Measurements from ENCODE around the gene PKMYT1.
A peak's percentile ranks its signal among the peaks of the same experiment; 100 is the strongest.

The PKMYT1 gene

GRCh38 chr16:2980227-2981176 is at the start of gene PKMYT1:
PKMYT1 (minus strand) TSS chr16:2980446; CDS start chr16:2979657, 789 bp downstream.
- DNase-seq: peak; percentile 98
- peak; percentile 85 for ATAC-seq

DNA sequence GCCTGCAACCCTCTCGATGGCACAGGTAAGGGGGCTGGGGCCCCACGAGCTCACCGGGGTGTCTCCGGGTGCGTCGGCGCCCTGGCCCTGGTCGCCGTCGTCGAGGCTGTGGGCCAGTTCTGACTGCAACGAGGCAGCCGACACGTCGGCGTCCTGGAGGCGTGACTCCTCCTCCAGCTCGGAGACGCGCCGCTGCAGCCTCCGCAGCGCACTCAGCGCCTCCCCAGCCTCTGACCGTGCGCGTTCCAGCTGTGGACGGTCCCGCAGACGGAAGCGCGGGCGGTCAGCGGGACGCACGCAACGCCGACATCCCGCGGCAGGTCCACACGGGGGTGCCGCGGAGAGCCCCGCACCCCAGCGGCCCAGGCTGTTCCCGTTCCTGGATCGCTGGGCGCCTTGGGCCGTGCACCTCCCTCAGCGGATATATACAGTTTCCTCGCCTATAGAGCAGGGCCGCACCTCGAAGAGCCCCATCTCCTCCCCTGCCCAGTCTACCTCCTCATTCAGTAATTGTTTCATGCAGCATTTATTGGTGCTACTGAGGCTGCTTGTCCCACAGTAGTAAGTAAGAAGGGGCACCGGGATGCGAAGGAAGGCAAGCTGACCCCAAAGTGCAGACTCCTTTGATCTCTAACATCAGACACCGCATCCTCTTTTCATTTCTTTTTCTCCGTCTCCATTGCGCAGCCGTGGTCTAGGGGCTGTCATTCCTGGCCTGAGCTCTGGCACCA is 49.4 kb upstream of the PKMYT1 start:
- no peak for ATAC-seq
- DNase-seq: peak; percentile 68

- DNase-seq (no peak), ATAC-seq (no peak)
These were observed 48.6 kb upstream of the PKMYT1 start for GRCh38 chr16:3028716-3029319.

DNA sequence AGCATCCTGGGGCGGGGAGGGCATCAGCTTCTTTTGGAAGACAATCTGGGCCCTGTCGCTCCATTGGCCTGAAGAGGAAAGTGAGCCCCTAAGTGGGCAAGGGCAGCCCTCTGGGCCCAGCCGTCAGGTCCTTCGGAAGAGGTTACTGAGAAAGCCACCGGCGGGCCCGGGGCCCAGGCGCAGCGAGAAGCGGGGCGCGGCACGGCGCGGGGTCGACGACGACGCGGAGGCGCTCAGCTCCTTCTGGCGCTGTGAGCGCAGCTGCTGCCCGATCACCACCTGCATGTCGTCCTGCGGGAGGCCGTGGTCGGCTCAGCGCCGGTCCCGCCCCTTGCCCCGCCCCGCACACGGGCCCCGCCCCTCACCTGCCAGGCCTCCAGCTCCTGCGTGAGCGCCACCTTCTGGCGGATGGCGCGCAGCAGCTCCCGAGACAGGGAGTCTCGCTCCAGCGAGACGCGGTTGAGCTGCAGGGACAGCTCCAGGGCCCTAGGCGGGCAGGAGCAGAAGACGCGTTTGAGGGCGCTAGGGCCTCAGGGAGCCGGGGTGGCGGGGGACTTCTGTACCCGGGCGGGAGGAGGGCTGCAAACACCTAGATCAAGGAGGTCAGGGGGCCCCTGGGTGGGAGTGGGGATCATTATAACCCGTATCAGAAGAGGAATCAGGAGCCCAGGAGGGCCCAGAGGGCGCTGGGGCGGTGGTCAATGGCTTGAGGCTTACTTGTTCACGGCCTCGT is 47.9 kb upstream of the PKMYT1 start:
- DNase-seq (peak; percentile 95), ATAC-seq (peak; percentile 41)

- no peak for DNase-seq
- ATAC-seq: no peak
These were observed 47.2 kb upstream of the PKMYT1 start for GRCh38 chr16:3027489-3027795.

DNA sequence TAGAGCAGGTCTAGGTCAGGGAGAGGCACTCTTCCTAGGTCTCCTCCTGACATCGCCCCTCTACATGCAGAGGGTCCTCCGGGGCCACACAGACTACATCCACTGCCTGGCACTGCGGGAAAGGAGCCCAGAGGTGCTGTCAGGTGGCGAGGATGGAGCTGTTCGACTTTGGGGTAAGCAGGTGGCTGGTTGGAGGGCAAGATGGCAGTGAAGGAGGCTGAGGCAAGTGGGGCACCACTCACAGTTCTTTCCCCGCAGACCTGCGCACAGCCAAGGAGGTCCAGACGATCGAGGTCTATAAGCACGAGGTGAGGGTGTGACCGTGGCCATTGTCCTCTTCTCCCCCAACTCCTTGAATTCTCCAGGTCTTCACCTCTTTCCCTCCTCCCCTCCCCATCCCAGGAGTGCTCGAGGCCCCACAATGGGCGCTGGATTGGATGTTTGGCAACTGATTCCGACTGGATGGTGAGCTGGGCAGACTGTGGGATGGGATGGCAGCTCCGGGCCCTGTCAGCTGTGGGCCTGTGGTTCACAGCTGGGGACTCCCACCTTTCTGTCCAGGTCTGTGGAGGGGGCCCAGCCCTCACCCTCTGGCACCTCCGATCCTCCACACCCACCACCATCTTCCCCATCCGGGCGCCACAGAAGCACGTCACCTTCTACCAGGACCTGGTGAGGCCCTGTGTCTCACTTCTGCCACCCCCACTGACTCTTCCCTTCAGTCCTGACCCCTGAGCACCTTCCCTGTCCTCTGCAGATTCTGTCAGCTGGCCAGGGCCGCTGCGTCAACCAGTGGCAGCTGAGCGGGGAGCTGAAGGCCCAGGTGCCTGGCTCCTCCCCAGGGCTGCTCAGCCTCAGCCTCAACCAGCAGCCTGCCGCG is 46.6 kb upstream of the PKMYT1 start:
- no peak for DNase-seq
- ATAC-seq: no peak

DNA sequence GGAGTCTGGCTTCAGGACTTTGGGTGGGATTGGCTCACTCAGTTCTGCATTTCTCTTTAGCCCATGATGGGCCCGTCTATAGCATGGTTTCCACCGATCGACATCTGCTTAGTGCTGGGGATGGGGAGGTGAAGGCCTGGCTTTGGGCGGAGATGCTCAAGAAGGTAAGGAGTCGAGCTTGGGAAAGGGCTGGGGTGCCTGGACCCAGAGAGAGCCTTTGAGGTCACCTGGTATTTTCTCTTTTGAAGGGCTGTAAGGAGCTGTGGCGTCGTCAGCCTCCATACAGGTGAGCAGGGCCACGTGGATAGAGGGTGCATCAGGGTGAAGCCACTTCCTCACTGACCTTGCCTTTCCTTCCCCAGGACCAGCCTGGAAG is 45.7 kb upstream of the PKMYT1 start:
- DNase-seq: no peak

GRCh38 chr16:3025032-3026002 is 45.1 kb upstream of the PKMYT1 start:
- no peak for ATAC-seq
- no peak for DNase-seq

More for the DNA sequence above, 45.7 kb upstream of the PKMYT1 start:
- no peak for ATAC-seq

GRCh38 chr16:3023669-3024478 is 43.6 kb upstream of the PKMYT1 start, which contains the start of the genes HCFC1R1 and THOC6:
HCFC1R1 (minus strand) TSS chr16:3023942; CDS start chr16:3023941, 1 bp downstream.
THOC6 (plus strand) TSS chr16:3024035; CDS start chr16:3024327, 292 bp downstream.
- DNase-seq (peak; percentile 95), ATAC-seq (peak; percentile 83)

- DNase-seq: peak; percentile 45
- no peak for ATAC-seq
These were observed 43.1 kb upstream of the PKMYT1 start for GRCh38 chr16:3023415-3023668.

GRCh38 chr16:3022684-3023414 is 42.6 kb upstream of the PKMYT1 start:
- DNase-seq: peak; percentile 23
- no peak for ATAC-seq

DNA sequence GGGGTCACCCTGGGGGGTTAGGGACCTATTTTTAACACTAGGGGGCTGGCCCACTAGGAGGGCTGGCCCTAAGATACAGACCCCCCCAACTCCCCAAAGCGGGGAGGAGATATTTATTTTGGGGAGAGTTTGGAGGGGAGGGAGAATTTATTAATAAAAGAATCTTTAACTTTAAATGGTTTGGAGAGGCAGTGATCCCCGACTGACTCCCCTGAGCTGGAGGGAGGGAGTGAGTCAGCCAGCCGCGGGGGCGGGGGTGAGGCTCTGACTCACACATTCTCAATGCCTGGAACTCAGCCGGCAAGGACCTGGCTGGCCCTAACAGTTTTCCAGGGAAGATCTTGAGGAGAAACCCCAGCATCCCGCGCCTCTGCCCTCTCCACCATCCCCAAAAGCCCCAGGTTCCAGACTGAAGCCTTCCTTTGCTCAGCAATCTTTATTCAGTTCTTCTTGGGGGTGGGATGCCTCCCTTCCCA is 42.0 kb upstream of the PKMYT1 start:
- peak; percentile 34 for ATAC-seq

GRCh38 chr16:3021449-3022207 is 41.4 kb upstream of the PKMYT1 start:
- DNase-seq: peak; percentile 91
- peak; percentile 55 for ATAC-seq

More for the DNA sequence above, 42.0 kb upstream of the PKMYT1 start:
- peak; percentile 93 for DNase-seq

DNA sequence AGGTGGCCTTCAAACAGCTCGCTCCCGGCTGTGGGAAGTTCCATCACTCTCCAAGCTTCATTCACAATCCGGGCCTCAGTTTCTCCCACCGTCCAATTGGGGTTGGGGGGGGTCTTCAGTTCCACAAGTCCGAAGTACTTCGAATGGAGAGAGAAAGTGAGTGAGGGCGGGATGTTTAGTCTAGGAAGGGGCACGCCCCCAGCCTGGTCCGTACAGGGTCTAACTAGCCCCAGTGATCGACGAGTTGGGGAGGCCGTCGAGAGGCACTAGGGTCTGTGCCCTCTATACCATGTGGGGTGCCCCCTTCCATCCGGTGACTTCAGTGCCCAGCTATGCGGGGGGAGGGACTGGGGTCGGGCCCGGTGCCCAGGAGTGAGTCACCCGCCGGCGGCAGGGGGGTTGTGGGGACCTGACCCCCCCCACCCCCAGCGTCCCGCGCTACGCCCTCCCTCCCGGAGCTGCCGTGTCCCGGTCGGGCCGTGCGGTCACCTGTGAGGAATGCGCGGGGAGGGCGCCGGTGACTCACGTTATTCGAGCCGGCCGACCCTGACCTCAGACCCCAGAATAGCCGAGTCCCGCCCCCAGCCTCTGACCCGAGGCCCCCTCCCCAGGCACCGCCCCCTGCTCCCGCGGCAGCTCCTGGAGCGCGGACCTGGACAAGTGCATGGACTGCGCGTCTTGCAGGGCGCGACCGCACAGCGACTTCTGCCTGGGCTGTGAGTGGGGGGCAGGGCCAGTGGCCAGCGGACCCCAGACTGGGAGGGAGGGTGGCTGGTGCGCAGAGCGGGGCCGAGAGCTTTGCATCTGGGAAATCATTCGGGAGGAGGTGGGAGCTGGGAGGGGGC is 40.6 kb upstream of the PKMYT1 start:
- peak; percentile 5 for ATAC-seq
- peak; percentile 65 for DNase-seq

DNA sequence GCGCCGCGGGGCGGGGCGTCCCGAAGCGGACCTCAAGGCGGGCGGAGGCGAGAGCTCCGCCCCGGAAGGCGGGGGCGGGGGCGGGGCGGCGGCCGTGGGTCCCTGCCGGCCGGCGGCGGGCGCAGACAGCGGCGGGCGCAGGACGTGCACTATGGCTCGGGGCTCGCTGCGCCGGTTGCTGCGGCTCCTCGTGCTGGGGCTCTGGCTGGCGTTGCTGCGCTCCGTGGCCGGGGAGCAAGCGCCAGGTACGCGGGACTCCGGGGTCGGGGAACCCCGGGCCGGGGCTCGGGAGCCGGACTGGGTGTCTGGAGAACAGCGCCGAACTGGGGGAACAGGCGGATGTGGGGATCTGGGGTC is 40.0 kb upstream of the PKMYT1 start, which contains the start of gene TNFRSF12A:
Gene TNFRSF12A (plus strand): TSS at position 122 of the 357 bp plus-strand sequence. CDS start 30 bp downstream, at position 152.
- DNase-seq (peak; percentile 82), ATAC-seq (peak; percentile 5)

GRCh38 chr16:3019594-3020246 is 39.5 kb upstream of the PKMYT1 start:
- ATAC-seq (no peak), DNase-seq (no peak)

Data from stimulated activated naive CD8-positive, alpha-beta T cell treated with anti-CD3 and anti-CD28 coated beads, Interleukin-15, Interleukin-2, amounts not matched to agents 100 U/mL and 50 U/mL, for 24 hours (primary cell).